NOMO-1 treated with DMSO at 0.1 percent for 48 hours (cell line): ENCODE data around the gene CRB2.

ENCODE experiments used
- DNase-seq: peaks from one replicate; lab custom pipeline; 2025; ENCODE audit not compliant: unreplicated experiment; lab: John Stamatoyannopoulos, UW

CRB2 gene

DNA sequence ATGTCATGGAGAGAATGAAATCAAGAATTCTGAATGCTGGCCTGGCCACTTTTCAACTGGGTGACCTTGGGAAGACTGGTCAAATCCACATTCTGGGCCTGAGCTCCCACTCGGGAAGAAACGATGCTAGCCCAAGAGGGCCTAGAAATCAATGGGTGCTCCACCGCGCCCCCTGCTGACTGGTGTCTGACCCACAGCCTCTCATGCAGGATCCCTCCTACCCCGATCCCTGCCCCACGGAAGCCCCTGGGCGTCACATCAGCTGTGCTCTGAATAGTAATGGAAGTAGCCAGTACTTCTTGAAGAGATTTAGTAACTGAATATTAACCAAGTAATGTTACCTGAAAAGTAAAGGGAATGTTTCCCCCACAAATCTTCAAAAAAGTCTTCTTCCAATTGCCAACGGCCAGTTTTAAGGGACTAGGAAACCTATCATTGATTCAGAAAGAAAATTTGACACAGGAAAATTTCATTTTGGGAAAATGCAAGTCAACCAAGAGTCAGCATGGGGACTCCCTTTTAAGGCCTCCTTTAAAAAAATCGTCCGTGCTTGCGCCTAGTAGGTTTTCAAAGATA, 43.9 kb downstream of the CRB2 start:
- no peak for DNase-seq

GRCh38 chr9:123400926-123401503, 45.0 kb downstream of the CRB2 start:
- no peak for DNase-seq

DNA sequence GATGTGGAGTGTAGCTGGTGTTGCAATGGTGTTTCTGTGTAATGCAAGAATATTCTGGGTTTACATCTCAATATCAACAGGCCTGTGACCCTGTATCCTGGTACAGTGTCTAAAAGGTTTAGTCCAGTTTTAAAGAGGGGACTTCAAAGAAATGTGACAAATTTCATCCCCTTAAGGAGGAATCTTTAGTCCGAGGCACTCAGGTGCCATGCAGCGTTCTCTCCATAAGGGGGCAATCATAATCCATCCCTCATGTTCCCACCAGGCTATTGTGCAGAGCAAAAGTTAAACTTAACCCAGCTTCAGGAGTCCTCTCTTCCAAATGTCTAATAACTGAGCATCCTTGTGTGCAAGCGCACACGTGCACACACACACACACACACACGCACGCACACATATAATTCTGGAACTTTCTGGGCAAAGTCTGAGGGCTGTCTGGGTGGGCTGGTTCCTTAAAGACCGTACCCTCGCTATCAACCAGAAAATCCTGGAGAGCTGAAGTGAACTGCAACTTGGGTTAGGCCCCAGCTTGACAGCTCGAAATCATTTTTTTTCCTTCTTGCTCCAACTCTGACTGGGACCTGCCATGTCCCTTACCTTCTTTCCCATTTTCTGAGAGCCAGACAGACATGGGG, 46.0 kb downstream of the CRB2 start:
- no peak for DNase-seq

- no peak for DNase-seq
These were observed 47.0 kb downstream of the CRB2 start for GRCh38 chr9:123402981-123403509.

- DNase-seq: no peak
These were observed 50.0 kb downstream of the CRB2 start for GRCh38 chr9:123406016-123406415.

DNA sequence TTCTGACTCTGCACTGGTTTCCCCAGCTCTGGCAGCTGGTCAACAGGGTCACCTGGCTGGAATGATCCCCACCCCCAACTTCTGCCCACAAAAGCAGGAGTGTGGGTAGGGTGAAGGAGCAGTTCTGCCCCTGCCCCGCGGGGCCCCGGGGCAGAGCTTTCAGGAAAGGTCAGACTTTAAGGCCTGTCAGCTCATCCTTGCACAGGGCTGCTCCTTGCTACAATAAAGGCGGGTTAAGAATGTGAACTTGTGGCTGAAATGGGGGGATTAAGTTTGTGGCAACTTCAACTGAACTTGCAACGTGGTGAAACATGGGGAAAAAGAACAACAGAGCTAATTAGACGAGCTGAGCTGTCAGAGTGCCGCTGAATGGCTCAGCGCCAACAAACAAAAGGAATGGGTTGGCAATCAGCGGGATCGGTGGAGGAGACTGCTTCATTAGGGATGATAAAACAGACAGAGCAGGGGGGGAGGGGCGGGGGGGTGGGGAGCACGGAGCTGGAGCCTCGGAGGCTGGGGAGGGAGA, 50.8 kb downstream of the CRB2 start:
- no peak for DNase-seq

- DNase-seq: no peak
These were observed 51.3 kb downstream of the CRB2 start for GRCh38 chr9:123407217-123407851.

DNA sequence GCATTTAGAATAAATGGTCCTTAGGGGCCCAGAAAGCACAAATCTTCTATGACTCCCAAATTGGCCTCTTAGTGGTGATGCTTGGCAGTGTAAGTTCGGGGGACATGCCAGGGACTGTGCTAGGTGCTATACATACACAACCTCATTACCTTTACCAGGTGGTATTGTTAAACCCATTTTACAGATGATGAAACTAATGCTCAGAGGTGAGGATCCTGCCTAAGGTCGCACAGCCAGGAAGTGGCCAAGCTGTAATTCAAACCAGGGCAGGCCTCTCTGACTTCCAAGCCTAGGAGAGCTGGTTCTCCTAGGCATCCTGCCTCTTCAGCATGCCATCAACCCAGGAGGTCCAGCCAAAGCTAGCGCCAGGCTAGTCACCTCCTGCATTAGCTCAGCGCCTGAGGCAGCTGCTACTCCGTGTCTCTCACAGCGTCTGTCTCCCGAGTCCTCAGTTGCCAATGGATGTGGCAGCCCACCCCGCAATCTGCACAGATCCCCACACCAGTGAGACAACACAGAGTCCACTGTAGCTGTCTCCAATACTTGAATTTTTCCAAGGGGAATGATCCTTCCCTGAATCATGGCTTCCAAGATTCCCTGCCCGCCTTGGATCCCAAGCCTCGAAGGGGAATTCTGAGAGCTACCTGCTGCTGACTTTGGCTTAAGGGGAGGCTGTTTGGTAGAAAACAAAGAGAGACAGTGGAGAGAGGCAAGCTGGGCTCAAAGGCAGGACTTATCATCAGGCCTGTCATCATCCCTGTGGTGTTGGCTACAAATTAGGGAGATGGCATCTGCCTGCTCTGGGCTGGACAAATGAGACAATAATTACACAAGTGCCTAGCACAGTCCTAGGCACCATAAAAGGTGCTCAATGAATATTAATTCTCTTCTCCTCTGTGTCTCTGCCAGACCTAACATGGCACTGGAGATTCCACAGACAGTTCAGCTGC, 52.6 kb downstream of the CRB2 start:
- no peak for DNase-seq

- DNase-seq: no peak
These were observed 54.4 kb downstream of the CRB2 start for GRCh38 chr9:123410281-123410910.

DNA sequence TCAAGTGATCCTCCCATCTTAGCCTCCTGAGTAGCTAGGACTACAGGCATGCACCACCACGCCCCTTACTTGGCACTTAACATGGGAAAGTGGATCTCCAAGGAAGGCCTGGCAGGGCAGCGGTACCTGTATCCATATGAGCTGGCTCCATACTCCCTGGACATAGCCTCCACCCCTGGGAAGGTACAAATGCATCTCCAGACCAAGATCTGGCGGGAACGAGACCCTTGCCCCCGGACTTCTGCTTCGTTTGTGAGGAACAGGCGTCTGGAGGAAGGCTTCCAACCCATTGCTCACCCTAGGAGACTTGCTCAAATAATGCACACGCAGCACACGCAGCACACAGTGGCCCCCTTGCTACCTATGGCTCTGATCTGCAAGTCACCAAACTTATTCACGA, 55.2 kb downstream of the CRB2 start:
- no peak for DNase-seq

DNA sequence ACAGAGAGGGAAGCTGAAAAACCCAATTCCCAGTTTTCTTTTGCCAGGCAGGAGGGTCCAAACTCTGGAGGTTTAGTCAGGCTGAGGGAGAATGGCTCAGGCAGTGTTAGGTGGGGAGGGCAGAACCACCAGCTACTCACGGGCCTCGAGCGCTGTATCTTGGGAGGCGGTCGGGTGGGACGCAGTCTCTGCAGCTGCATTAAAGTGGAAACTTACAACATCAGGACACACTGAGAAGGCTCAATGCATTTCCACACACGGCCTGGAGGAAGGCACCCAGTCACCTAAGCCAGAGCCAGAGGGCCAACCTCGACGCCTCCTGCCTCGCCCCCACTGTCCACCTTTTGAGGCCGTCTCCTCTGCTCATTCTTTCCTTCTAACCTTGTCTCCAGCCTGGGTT, 55.6 kb downstream of the CRB2 start:
- DNase-seq: no peak

- DNase-seq: no peak
These were observed 56.3 kb downstream of the CRB2 start for GRCh38 chr9:123412171-123412820.

DNA sequence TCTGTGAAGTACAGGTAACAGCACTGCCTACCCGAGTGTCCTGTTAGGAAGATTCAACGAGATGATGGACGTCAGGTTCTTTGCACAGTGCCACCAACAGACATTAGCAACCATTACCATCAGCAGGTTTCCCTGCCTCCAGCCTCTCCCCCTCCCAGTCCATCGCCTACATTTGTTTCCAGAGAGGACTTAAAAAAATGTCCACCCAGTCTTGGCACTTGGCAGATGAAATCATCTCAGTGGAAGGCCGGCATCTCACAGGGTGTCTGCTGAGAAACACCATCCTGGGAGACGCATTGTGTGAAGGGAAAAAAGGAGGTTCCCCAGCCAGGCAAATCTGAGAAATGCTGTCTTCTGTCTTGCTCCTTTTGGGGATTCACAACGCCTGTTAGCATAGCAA, 58.2 kb downstream of the CRB2 start:
- no peak for DNase-seq

GRCh38 chr9:123414936-123415930, 59.2 kb downstream of the CRB2 start:
- no peak for DNase-seq

DNA sequence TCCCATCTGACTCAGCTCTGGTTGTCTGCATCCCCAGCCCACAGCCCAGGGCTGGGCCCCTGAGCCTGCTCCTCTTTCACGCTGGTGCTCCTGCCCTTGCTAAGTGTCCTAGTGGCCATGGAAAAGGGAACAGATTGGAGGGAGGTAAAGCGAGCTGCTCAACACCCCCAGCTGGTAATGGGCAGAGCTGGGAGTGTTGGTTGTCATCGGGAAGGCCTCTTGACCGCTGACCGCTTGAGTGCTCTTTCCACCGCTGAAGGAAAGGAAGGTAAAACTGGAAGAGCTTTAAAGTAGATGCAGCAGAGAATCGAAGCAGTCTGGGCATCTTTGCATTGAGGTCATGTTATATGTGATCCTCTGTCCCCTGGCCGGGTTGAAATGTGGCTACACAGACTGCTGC, 60.2 kb downstream of the CRB2 start:
- DNase-seq: no peak

DNA sequence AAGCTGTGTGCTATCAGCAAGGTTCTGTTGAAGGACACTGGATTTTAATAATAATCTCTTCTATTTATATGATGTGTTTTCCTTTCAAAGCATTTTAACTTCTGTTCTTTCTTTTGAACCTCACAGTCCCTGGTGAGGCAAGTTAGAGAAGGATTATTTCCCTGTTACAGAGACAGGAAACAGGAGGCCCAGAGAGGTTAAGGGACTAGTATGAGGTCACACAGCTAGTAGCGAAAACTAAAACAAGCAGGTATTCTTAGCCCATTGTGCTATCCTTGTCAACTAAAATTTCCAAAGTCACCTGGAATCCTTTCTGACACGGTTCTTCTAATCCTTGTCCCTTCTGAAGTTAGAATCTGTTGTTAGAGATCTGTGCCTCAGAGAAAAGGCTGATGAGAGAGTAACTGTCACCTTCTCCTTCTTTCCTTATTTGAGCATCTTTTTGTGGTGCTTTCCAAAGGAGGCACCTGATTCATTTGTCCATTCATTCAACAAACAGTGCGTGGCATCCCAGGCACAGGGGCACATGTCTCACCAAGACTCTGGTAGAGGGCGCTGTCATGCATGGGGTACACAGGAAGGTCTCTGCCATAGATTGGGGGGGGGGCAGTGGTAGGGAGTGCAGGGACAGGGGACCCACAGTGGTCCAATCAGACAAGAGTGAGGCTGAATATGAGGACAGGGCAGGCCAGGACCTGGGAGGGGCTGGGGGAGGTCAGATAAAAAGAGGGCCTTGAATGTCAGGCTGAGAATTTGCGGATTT, 61.5 kb downstream of the CRB2 start:
- DNase-seq: no peak

DNA sequence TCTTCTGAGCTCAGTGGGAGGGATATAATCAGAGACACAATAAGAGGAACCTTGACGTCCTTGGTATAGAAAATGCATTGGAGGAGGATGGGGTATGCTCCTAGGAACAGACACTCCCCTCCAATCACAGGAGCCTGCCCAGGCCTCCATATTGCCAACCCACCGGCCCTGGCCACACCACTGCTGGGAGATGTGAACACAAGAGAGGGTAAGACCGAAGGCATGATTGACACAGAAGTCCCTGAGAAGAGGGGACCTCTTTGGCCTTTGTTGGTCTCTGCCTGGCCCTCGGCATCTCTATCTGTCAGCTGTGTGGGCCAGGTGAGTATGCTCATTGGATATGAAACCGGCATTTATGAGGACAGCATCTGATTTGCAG, 62.0 kb downstream of the CRB2 start:
- DNase-seq: no peak

DNA sequence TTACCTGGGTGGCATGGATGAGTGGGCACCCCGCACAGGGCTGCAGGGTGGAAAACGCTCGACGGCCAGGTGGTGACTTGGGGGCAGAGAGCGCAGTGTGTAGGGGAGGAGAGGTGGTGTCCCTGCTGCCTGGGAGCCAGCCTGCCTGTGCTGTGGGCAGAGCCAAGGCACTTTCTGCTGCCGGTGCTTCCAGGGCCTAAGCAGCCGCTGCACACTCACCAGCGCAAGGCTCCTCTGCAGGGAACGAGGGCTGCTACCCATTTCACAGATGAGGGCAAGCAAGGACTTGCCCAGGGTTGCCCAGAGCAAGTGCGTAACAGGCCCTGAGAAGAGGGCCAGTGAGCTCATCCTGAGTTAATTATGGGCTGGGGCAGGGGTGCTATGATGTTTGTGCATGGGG, 62.5 kb downstream of the CRB2 start:
- DNase-seq: no peak
